Cerebellar nuclear complex (tissue), 1 donor: ENCODE results near the gene EWSR1.
"Not testable (repeated sequence)": the region's sequence is repeated elsewhere in the genome, so short reads cannot be mapped to it uniquely, and the experiment has no call there.

Experiments
- DNase-seq, 2 experiments: peaks; one replicate each; lab custom pipeline; 2025; lab: John Stamatoyannopoulos, UW

The EWSR1 gene

GRCh38 chr22:29247891-29248290 is 20.2 kb upstream of the EWSR1 start:
- not testable (repeated sequence) for DNase-seq

DNA sequence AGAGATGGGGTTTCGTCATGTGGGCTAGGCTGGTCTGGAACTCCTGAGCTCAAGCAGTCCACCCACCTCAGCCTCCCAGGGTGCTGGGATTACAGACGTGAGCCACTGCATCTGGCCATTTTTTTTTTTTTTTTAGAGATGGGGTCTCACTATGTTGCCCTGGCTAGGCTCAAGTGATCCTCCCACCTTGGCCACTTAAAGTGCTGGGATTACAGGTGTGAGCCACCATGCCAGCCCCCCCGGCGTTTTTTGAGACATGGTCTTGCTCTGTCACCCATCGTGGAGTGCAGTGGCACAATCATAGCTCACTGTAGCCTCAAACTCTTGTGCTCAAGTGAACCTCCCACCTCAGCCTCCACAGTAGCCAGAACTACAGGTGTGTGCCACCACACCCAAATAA is 16.8 kb upstream of the EWSR1 start:
- no peak for DNase-seq

GRCh38 chr22:29251981-29252911 is 15.8 kb upstream of the EWSR1 start:
- peak in 1 of 2 experiments; percentile 58 for DNase-seq

- no peak for DNase-seq
Measured at GRCh38 chr22:29253561-29254285, 14.3 kb upstream of the EWSR1 start.

DNA sequence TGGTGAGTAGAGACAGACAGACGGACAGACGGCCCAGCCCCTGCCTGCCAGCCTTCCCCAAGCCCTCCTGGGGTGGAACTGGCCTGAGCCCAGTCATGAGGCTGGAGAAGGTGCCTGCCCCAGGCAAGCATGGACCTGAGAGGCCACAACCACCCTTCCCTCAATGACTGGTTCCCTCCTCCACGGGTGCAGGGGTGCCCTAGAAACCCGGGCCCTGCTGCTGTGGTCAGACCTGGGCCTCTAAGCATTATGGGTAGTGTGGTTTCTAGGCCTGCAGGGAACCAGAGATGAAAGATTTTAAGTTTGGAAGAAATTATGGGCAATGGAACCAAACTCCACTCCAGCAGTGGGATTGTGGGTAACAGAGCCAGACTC is 13.8 kb upstream of the EWSR1 start:
- DNase-seq: no peak

DNA sequence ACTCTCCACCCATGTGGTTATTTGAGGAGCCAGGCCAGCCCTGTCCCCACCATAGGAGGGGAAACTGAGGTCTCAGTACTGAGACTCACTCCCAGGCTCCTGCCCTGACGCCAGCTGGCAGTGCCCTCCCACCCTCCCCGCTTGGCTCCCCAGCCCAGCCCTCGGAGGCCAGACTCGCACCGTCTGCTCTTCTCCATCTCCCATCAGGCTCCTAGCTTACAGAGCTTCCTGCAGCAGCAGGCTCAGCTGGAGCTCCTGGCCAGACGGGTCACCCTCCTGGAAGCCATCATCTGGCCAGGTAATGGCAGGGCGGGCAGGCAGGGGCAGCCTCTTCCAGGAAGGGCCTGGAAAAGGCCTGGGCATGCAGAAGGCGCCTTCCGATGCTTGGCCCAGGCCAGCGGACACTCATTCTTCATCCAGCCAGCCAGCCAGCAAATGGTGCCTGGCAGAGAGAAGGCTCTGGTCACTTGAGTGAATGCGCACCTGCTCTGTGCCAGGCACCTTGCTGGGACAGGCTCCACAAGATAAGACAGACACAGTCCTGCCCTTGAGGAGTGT is 12.9 kb upstream of the EWSR1 start:
- DNase-seq: no peak

- no peak for DNase-seq
Measured at GRCh38 chr22:29256606-29257325, 11.3 kb upstream of the EWSR1 start.

DNA sequence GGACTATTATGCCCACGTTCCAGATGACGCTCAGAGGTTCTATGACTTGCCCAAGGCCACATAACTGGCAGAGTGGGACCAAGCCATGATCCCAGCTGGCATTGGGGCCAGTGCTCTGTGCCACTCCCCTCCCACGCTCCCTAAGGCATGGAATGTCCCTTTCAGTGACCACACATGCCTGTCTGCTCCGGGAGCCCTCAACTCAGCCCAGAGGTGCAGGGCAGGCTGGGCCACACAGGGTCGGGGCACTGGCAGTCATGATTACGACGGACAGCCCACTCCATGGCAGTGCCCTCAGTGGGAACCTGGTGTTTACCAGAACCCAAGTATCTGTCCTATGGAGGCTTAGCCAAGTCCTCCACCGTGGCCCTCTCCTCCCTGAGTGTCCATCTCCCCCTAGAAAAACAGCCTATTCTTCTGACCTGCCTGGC is 10.3 kb upstream of the EWSR1 start:
- no peak for DNase-seq

GRCh38 chr22:29258407-29259252 is 9.4 kb upstream of the EWSR1 start:
- no peak for DNase-seq

DNA sequence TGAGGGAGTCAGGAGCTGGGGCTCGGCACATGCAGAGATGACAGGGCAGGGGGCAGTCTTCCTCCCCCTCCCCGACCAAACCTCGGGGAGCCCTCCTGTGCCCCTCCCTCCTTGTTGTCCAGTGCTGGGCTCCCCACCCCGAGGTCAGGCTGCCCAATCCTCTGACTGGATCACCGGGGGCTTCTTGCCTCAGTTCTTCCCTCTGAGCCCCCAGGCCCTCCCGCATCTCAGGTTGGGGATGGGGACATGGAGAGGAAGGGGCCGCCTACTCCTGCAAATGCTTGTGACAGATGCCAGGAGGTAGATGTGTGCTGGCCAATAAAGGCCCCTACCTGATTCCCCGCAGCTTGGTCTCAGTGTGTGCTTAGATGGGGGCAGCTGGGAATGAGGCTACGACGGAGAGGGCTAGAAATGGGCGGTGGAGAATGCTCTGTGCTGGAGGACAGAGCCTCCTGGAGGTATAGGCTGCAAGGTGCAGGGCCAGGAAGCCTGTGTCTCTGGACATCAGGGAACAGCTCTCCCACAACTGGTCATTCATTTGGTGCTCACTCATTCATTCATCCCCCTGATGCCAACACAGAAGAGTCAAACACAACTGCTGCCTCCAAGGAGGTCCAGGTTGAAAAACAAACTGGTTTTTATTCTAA is 8.7 kb upstream of the EWSR1 start:
- DNase-seq: no peak

DNA sequence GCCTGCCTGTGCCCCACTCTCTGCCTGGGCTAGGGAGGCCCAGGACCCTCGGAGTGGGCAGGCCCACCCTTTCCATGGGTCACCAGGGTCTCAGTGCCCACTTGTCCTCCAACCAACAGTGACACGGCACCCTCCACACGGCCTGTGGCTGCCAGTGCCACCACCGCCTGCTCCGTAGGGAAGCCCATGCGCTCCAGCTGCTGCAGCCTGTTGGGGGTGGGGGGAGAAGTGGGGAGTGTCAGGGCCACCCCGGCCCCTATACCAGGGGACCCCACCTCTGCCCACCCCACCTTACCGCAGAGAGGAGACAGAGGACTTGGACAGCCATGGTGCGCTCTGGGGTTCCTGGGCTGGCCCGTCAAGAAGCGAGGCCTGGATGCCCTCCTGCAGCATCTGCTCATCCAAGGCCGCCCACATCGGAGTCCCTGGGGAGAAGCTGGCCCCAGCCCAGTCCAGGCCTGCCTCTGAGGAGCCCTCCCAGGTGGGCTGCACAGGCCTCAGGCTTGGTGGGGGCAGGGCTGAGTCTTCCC is 8.0 kb upstream of the EWSR1 start:
- no peak for DNase-seq

DNA sequence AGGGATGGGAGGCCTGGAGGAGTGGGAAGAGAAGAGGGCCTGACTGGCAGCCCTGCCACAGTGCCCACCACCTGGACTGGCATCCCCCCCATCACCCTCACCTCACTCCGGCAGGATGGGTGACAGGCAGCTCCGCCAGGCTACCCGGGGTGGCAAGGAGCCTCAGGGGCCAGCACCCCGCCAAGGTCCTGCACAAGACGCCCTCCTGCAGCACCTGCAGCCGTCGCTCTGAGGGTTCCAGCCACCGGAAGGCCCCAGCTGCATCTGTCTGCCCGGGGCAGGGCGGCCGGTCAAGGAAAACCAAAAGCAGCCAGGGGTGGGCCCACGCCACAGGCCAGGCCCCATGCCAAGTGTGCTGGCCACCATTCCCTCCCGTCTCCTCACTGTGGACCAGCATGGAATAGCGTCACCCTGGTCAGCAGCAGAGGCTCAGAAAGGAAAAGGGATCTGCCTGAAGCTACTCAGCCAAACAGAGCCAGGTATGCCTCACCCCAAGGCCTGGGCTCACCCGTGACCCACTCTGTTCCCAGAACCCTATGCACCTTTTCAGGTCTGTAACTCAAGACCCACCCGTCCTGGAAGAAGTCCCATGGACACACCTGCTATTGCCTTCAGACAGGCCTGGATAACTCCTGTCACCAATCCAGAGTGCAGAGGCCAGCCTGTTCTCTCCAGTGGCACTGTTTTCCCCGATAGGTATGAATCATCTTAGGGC is 7.3 kb upstream of the EWSR1 start:
- no peak for DNase-seq

DNA sequence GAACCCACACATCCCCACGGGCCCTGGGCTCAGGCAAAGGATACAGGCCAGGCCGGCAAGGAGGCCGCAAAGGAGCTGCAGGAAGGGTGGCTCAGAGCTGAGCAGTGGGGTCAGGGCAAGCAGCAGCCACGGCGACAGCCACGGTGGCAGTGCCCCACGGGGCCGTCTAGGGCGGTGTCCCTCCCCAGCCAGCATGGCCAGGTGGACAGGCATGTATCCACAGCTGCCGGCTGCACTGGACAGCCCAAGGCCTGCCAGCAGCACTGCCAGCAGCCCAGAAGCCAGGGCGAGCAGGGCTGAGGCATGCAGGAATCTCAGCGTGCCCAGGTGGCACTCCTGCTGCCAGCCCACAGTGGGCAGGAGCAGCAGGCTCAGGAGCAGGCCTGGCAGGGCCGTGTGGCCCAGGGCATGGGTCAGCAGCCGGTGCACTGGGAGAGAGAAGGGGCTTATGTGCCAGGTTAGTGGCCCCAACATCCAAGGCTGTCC is 4.2 kb upstream of the EWSR1 start:
- DNase-seq: no peak

DNA sequence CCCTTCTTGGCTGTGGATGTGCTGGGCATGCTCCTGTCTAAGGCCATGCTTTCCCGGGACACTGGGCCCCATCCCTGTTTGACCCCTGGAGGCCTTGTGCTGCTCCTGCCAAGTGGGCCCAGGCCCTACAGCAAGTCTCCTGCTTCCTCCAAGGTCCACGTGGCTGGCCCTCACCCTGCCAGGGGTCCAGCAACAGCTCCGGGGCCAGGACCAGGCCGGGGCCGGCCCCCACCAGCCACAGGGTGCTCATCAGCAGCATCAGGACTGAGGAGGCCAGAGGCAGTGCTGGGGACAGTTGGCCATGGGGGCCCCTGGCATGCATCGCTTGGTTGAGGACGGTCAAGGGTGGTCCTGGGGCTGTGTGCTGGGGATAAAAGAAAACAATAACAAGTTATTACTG is 2.8 kb upstream of the EWSR1 start:
- no peak for DNase-seq

DNA sequence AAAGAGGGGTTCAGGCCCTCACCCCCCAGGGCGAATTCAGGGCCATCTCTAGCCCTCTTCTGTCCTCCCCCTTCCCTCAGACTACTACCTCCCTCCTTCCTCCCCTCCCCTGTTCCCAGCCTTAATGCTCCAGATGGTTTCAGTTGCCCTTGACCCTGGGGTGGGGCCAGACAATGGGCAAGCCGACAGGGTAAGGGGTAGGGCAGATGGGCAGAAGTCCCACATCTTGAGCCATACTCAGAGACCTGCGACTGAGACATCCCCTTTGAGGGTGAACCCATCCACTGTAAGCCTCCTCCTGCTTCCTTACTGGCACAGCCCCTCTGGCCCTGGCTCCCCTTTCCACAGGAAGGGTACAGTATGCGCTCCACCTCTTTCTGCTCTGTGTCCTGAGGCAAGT is 2.1 kb upstream of the EWSR1 start:
- DNase-seq: no peak

DNA sequence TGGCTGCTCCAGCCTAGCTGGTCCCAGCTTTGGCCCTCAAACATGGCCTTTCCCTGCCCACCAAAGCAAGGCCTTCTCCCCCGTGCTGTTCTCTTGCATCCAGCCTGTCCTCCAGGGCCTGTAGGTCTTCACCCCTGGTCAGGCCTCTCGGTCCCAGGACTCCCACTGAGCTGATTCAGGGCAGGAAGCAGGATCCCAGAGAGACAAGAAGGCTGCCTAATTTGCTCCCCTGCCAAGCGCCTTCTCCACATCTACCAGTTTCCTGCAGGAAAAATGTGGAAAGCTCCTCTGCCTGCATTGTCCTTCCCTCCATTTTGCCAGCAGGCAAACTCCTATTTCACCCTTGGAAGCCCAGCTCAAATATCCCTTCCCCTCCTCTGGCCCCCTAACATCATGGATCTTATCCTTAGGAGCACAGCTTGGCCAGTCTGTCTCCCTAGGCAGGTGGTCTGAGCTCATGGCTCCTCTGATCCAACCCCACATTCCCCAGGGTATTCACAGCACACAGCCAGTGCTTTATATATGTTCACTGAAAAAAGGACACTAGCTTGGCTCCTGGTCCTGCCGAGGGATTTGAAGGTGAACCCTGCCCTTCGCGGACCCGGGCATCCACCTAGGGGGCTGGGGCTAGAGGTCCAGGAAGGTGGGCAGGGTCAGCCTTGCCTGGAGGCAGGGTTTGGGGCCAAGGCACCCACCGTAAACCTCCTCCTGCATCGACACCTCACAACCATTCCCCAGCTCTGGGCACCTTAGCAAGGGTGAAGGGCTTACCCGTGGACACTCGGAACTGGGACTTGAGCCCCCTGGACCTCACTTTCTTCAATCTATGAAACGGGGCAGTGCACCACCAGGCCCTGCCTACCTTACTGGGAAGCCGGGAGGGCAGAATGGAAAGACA is 1.3 kb upstream of the EWSR1 start:
- no peak for DNase-seq

DNA sequence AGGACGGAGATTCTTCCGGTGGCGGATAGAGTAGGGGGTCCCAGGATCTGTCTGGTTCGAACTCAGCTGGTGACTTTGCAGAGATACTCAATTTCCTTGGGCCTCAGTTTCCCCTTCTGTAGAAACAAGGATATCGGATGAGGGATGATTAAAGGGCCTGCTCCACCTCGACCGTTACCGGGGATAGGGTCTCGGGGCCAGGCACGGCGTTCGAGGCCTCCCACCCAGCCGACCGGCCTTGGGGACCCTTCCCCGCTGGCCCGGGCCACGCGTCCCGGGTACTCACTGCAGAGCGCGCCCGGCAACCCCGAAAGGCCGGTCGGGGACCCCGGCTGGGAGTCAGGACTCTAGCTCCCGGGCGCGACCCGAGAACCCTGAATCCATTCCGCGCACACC is 608 bp upstream of the EWSR1 start:
- DNase-seq: no peak

- peak in 1 of 2 experiments; percentile 3 for DNase-seq
Measured at GRCh38 chr22:29268511-29269229, 602 bp downstream of the EWSR1 start.
